ENCODE data around the gene MAP2.

The MAP2 gene

DNA sequence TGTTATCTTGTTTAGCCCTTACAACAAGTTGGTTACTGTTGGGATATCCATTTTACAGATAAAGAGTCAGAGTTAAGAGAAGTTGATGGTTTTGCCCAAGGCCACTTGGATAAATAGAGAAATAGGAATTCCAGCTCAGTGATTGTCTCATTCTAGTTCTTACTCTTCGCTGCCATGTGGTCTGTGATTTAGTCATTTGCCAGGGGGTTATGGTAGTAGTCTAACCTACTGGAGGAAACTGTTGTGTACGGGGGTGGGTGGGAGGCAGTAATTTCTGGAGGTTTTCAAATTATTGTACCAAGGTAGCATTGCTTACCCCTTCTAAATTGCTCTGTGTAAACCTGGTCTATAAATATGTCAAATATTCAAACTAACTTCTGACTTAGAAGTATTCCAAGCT lies 110.4 kb downstream of the MAP2 start:
- DNase-seq (ENCODE audit: low spot score): no peak

DNA sequence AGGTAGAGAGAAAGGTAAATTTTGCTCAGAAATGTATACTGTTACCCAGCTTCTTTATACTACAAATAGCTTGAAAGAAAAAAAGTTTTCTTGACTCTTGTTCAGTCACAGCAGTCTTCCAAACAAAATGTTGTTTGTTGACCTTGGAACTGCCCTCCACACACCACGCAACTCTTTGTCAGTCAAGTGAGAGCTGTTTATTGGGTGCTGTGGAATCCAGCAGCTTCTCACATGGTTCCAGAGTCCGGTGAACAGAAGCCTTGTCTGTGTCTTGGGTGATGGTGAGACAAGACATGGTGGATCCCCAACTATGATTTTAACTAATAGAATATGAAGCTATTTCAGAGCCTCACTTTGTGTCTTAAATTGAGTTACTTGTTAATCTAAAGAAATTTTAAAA lies 112.5 kb downstream of the MAP2 start:
- no peak for DNase-seq (ENCODE audit: low spot score)

DNA sequence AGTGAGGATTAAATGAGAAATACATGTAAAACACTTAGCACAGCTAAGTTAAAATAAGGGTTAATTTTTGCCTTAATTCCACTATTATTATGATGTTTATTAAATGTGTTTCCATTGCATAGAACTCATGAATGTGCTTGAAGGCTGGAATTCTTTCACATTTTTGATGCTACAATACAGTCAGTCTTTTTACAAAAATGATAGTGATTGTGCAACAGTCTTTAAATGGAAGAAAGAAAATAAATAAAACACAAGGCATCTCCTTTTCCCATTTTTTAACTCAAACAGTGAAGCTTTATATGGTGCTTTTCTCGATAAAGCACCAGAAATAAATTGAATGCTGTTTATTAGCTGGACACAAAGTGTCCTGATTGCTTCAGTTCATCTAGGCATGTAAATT lies 123.9 kb downstream of the MAP2 start:
- DNase-seq (ENCODE audit: low spot score): no peak

GRCh38 chr2:209549589-209549988 lies 125.7 kb downstream of the MAP2 start:
- DNase-seq (ENCODE audit: low spot score): no peak

- no peak for DNase-seq (ENCODE audit: low spot score)
Observed at GRCh38 chr2:209553913-209554312, 130.1 kb downstream of the MAP2 start.

DNA sequence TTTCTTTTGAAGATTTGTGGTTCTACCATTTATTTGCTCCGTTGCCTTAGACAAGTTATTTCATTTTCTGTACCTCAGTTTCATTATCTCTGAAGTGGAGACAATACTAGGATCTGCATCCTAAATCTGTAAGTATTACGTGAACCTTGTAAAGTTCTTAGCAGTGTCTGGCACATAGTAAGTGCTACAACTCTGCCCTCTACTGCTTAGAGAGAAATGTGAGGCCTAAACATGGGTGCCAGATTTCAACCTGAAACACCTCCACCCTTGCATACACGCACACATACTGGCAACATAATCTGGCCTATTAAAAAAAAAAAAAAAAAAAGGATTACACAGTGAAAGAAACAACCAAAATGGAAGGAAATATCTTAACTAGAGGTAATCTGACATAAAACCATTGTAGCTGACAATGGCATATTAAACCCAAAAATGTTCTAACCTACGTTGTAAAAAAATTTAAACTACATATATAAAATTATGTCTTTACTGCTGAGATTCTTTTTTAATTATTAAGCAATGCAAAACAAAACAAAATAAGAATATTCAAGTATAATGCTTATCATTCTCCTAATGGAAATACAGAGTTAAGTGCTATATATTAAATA lies 132.6 kb downstream of the MAP2 start:
- DNase-seq (ENCODE audit: low spot score): no peak

DNA sequence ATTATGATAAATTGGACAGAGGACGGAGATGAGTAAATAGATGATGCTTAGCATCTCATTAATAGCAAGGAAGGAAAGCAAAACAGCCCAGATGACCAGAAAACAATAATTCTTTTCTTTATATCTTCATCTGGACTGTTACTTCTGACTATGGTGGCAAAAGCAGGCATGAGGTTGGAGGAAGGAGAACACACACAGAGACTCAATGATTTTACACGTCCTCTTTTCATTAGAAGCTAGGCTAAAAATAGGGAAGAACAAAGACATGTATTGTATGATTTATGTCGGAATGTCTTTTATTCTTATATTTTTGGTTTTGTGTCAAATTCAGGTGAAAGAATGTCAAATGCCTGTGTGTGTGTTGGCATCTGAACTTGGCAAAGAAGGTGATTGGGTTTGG lies 137.1 kb downstream of the MAP2 start:
- no peak for DNase-seq (ENCODE audit: low spot score)

DNA sequence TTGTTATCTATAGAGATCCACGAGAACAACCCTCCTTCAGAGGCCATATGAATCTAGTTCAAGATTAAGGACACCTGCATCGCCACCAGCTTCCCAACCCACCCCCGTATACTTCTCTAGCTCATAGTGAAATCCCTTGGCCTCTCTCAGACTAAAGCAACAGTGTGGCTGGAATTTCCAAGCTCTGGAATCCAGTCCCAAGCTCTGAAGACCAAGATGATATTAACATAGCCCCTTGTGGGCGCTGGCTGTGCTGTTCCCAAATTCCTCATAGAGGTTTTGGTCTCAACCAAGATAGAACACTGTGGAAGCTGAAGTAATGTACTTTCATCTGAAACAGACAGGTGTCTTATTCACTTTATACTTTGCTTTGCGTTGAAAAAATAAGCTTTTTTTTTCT lies 139.6 kb downstream of the MAP2 start:
- no peak for DNase-seq (ENCODE audit: low spot score)

- no peak for DNase-seq (ENCODE audit: low spot score)
Observed at GRCh38 chr2:209564816-209565215, 141.0 kb downstream of the MAP2 start.

DNA sequence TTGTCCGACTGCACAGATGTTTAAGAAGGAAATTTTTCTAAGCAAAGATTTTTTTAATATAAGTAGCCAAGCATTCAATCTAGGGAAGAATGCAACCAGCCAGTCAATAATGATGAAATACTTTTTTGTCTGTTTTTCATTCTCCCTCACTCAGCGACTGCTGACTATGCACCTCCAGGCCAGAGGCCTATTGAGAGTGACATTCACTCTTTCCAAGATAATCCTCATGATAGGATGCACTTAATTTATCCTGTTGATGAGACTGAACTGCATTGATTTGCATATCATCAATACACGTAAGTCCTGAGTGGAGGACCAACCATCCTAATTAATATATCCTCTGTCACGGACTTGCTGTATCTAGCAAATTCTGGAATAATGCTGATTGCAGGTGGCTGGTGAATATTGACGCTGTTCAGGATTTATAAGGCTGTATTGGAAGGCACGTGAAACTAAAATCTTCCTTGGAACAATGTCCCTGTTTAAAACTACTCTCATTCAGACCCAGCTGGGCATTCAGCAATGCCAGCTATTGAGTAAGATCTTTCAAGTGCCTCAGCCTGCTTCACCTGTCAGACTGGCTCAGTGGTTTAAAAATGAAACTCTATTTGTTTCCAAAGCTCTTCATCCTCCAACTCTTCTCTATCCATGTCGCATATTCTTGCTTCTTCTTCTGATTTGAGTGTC lies 142.2 kb downstream of the MAP2 start:
- no peak for DNase-seq (ENCODE audit: low spot score)

GRCh38 chr2:209570194-209570593 lies 146.3 kb downstream of the MAP2 start:
- no peak for DNase-seq (ENCODE audit: low spot score)

DNA sequence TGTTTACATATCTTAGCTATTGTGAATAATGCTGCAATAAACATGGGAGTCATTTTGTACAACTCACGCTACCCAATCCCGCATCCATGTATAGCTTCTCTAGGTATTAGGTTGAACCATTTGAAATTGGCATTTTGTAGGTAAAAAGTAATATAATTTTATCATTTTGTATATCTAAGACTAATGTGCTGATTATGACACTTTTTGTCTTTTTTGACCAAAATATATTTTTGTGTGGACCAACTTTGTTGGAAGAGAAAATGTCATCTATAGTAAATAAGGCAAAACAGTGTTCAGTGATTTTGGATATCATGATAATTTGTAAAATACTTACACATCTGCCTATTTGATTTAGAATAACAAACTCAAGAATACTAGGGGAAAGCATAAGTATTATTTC lies 150.7 kb downstream of the MAP2 start:
- DNase-seq (ENCODE audit: low spot score): no peak

DNA sequence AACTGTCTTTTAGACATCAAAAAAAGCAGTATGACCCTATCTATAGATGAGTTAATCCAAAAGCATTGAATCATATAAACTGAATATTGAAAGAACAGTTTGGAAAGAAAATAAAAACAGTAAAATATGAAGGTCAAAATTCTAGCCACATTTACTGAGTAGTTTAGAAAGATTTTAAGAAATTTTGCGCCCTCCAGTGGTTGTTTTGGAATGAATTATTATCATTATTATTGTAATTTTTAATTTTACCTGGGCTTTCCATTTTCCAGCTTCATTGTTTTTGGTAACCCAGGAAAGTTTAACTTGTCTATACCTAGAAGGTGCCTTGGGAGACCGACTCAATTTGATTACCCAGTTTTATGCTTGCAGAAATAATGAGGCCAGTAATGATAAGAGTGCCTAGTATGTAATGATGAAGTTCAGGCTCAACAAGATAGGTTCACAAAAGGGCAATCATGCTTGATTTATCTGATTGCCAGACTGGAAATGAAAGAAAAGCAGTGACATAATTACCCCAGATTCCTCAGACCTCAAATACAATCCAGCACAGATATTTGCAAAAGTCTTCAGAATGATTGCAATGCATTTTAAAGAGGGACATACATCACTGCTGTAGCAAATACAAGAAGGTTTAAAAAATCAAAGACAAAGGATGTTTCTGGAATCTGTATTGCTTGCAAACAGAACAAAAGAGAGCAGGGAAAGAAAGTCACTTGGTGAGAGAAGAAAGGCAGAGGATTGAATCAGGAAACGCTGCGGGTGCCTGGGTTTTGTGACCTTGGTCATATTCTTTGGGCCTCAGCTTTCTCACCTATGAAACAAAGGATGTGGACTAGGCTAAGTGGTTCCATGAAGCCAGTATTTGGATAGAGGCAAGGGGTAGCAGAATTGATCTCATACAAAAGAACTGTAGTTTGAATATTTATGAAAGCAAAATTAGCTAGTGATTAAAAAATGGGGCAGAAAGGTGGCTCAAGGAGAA lies 153.8 kb downstream of the MAP2 start:
- no peak for DNase-seq (ENCODE audit: low spot score)

- no peak for DNase-seq (ENCODE audit: low spot score)
Observed at GRCh38 chr2:209578394-209579001, 154.7 kb downstream of the MAP2 start.

- DNase-seq (ENCODE audit: low spot score): peak; percentile 60
Observed at GRCh38 chr2:209579230-209579749, 155.4 kb downstream of the MAP2 start.

GRCh38 chr2:209581040-209581439 lies 157.2 kb downstream of the MAP2 start:
- no peak for DNase-seq (ENCODE audit: low spot score)

- DNase-seq (ENCODE audit: low spot score): no peak
Observed at GRCh38 chr2:209582281-209582680, 158.4 kb downstream of the MAP2 start.

DNA sequence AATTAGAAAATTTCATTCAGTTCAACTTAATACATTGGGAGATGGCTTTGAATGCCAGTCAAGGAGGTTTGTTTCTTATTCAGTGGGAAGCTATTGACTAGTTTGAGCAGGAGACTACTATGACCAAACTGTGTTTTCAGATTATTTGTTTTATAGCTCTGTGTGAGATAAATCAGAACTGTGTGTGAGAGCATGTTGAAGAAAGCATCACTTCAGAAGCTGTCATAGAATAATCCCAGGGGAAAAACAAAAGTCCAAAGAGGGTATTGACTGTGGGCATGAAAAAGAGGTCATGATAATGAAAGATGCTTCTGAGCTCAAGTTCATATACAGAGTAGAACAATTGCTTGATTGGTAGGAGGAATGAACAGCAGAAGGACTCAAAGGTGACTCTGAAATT lies 160.6 kb downstream of the MAP2 start:
- no peak for DNase-seq (ENCODE audit: low spot score)

GRCh38 chr2:209584915-209585314 lies 161.1 kb downstream of the MAP2 start:
- DNase-seq (ENCODE audit: low spot score): no peak

- no peak for DNase-seq (ENCODE audit: low spot score)
Observed at GRCh38 chr2:209591021-209591420, 167.2 kb downstream of the MAP2 start.

- no peak for DNase-seq (ENCODE audit: low spot score)
Observed at GRCh38 chr2:209592106-209592505, 168.3 kb downstream of the MAP2 start.

DNA sequence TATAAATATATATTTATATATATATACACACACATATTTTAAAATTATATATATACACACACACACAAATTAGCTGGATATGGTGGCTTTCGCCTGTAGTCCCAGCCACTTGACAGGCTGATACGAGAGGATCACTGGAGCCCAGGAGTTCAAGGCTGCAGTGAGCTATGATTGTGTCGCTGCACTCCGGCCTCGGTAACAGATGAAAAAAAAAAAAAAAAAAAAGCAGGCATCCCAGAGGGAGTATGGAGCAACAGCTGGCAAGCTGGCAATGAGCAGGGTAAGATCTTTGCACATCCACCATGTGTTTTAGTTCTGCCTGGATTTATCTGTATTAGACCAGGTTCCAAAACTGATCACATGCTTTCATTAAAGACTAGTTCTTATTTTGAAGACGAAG lies 170.1 kb downstream of the MAP2 start:
- no peak for DNase-seq (ENCODE audit: low spot score)
